ENCODE measurements around the gene DST.

The DST gene

DNA sequence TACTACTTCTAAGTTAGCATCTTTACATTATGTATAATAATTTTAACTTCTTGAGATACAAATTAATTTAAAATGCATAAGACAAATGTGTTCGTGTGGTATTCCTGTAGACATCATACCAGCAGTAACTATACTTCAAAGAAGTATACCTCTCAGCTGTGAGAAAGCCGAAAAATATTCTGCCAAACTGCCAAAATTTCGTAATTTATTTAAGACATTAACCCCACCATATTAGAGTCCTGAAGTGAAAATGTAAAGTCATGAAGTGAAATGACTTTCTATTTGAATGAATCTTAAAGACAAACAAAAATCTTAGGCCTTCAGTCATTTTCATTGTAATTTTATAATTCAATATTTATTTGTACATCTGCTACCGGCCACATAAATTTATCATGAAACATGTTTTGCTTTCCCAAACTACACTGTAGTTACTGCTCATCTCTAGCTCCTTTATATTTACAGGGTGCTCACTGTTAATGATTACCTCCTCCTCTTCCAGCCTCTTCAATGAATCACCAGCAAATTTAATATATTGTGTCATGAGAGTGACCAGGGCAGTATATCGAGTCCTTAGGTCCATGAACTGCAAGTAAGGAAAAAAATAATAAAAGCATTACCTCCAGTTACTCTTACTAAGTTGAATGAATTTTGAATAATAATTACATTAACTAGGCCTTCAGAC is 18.5 kb downstream of the DST start:
- DNase-seq (ENCODE audit: low spot score): no peak

DNA sequence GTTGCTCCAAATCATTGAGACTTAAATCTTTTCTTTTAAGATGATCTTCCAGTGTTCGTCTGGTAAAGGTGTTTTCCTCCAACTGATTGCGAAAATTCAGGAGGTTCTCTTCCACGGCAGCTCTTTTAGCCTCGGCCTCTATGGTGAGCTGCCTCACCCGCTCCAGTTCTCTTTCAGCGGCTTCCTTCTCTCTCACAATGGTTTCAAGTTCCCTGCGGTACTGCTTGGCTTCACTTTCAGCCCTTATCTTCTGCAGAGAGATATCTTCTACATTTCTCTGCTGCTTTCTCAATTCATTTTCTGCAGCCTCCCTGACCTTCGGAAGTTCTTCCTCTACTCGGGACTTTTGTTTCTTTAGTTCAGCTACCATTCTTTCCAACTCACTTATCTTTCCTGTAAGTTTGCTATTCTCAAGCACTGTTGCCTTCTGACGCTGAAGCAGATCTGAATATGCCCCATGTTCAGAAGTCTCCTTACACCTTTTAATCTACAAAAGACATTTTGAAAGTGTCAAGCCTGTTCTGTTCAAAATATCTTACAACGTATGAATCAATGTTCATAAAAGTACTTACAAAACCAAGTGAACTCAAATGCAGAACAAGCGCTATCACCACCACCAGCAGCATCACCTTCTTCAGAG is 22.3 kb downstream of the DST start:
- no peak for DNase-seq (ENCODE audit: low spot score)

DNA sequence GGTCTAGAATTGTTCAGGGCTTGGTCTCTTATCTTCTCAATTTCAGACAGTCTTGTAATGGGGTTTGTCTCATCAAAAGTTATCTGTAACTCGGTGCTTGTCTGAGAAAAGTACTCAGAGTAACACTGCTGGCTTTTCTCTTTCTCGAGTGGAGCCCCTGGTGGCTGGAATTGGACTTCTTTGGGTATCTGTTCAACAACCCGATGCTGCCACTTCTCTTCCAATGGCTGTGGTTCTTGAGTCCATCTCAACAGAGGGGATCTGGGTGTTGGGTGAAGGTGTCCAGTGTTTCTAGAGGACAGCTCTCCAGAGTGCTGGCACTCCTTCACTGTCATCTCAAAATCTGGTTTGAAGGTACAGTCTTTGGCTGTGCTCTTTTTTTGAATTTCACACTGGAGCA is 24.6 kb downstream of the DST start:
- DNase-seq (ENCODE audit: low spot score): no peak

DNA sequence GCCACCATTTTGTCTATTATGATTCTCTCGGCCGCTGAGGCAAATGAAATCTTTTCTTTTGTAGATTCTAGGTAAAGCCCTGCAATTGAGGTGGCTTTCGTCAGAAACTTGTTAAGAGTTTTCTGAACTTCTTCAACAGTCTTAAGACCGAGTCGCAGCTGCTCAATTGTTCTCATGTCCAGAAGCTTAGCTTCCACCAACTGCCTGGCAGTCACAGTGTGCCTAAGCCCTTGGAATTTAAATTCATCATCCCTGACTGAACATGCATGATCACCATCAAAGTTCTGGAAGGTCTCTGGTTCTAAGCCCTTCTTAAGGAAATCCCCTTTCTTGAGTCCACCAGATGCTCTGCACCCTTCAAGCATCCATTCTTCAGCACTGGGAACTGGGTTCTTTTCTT is 25.7 kb downstream of the DST start:
- no peak for DNase-seq (ENCODE audit: low spot score)

DNA sequence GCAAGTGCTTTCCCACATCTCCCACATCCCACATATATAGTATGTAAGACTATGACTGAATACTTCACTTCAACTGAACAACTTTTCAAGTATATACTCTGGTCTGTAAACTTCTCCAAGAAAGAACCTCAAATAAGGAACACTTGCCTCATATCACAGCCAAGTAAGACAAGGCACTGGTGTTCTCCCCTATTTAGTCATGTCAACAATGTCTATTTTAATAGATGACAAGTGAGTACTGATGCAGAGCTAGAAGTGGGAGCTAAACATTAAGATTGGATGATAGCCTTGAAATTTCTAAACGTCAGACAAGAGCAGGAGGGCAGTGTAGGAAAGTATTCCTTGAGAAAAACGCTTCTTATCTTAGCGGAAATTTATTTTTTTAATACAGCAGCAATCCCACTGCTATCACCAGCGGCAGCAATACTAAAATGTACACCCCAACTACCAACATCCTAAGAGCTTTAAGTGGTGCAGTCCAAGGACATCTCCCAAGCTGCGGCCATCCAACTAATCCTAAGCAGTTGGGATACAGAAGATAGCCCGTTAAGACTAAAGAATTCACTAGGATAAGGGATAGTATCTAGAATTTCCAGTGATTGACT is 29.3 kb downstream of the DST start:
- DNase-seq (ENCODE audit: low spot score): no peak

DNA sequence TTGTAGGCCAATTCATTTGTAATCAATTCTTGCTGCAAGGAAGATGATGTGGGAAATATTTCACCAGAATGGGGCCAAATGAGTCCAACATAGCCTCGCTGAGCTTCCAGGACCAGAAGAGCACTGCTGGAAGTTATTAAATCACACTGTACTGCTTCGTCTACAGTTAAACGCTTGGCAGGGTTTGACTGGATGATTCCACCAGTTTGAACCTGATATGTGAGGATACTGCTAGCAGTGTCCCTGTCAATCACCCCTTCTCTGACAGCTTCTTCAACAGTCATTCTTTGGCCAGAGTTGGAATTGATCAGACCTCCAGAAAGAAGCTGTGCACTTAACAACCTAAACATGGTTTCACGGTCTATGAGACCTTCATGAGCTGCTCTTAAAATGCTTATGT is 34.4 kb downstream of the DST start:
- no peak for DNase-seq (ENCODE audit: low spot score)

DNA sequence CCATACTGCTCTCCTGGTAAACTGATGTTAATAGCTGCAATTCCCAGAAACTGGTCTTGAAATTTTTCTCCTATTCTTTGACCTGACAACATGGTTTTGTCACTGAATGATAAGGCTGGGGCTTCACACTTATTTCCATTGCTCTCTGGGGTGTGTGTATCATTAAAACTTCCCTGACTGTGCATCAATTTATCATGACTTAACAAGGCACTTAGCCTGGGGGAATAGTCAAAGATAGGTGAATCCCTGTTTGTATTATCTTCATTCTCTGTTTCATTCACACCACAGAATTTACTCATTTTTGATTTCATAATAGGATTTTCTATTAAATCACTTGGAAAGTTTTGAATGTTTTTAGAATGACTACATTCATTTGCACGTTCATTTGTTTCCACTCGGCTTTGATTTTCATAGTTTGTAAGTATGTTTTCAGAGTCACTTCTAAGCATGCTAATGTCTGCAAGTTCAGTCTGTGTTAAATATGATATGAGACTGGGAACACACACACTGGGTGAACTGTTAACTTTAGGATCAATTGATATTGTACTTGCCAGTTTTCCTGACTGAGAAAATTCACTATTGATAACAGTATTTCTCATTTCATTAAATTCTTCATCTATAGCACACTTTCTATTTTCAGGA is 35.5 kb downstream of the DST start:
- DNase-seq (ENCODE audit: low spot score): no peak

DNA sequence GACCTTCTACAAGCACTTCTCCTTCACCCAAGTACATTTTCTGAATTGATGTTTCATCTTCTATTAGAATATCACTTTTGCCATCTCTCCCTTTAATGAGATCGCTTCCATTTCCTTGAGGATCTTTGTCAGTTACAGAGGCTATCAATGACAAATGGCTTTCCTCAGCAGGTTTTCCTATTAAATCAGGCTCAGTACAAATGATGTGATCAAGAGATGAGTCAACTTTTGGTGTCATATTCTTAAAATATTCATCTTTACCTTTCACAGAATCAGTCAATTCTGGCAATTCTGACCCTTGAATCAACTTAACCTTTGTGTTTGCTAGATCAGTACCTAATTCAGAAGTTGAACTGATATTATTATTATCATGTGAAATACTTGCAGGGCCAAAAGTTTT is 37.3 kb downstream of the DST start:
- no peak for DNase-seq (ENCODE audit: low spot score)

DNA sequence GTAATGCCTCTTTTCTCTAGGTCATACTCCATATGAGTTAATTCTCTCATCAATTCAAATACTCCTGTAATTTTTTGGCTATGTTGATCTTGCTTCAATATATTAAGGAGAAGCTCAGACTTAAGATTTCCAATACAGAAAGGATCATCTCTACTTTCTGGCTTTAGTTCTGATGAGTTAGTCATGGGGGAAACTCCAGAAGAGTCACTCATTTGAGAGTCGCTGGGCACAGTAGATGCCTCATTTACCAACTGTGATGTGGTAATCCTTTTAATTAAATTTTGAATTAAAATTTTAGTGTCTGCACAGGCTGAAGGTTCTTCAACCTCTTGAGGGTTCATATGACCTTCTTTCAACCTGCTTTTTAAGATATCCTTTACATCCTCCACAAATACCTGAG is 38.5 kb downstream of the DST start:
- DNase-seq (ENCODE audit: low spot score): no peak

DNA sequence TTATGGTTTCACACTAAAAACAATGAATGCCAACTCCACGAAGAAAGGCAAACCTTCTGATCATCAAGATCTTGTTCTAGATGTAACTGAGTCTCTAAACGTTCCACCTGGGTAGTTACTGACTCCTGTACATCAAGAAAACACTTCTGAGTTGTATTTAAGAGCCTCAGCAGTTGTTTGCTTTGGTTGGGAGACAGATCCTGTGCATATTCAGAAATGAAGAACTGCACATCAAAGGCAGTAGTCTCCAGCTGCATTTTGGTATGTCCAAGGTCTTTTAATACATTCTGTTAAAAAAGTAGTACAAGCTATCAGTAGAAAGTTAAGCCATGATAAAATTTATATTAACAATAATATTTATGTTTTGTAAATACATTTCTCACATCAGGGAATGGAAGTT is 41.3 kb downstream of the DST start:
- DNase-seq (ENCODE audit: low spot score): no peak

DNA sequence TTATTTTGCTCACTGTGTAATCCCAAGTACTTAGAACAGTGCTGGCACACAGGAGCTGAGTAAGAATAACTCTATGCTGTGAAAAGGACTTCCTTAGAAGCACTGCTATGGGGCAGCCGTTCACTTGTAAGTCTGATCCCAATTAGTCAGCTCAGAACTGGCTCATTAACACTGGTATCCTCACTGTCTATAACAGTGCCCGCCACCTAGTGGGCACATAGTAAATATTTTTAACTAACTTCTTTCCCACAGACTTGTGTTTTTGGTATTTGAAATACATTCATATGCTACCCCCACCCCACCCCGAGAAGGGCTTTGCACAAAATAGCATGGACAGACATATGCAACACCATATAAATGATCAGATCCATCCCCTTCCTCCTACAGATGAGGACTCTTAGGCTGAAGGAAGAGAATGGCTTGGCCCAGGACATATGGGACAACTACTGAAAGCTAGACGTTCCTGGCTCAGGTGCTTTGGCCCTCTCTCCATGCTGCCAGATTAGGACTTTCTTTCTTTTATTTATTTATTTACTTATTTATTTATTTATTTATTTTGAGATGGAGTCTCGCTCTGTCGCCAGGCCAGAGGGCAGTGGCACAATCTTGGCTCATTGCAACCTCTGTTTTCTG is 47.1 kb downstream of the DST start:
- no peak for DNase-seq (ENCODE audit: low spot score)

DNA sequence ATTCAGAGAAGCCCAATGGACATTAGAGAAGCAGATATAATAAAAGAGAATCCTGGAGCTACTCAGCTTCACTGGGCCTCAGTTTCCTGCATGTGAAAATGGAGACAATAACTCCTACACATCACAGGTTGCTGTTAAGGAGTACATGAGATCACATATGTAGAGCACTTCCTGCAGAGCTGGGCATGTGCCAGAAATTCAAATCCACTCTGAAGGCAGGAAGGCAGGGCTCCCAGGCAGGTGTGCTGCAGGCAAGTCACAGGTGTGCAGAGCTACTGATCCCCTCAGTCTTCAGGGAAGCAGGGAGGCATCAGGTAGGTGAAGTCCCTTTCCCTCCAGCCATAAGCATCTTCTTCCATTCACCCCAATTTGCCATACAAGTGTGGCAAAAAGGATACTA is 48.0 kb downstream of the DST start:
- no peak for DNase-seq (ENCODE audit: low spot score)

DNA sequence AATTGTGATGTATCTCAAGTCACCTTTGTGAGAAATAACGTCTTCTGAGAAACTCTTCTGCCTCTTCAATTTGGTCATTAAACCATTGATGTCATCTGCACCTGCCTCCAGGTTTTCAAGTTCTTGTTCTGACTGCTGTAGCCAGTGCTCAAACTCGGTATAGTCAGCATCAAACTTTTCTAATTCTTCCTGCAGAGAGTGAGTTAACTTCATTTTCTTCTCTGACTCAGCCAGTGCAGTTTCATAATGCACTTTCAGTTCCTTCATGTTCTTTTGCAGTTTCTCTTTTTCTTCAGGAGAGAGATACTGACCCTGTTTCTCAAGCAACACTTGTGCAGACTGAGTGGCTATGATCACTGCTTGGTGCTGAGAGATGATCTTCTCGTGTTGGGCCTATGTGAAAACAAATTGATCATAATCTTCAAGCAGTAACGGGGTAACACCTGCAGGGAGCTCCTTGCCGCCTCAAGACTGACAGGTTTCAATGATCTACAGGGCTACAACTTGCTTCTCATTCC is 48.8 kb downstream of the DST start:
- no peak for DNase-seq (ENCODE audit: low spot score)

DNA sequence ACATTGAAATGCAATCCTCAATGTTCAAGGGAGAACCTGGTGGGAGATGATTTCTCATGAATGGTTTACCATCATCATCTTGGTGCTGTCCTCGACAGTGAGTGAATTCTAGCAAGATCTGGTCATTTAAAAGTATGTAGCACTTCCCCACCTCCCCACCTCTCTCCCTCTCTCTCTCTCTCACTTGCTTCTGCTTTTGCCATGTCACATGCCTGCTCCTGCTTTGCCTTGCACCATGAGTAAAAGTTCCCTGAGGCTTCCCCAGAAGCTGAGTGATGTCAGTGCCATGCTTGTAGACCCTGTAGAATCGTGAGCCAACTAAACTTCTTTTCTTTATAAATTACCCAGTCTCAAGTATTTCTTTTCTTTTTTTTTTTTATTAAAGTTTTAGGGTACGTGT is 60.5 kb downstream of the DST start:
- DNase-seq (ENCODE audit: low spot score): no peak

DNA sequence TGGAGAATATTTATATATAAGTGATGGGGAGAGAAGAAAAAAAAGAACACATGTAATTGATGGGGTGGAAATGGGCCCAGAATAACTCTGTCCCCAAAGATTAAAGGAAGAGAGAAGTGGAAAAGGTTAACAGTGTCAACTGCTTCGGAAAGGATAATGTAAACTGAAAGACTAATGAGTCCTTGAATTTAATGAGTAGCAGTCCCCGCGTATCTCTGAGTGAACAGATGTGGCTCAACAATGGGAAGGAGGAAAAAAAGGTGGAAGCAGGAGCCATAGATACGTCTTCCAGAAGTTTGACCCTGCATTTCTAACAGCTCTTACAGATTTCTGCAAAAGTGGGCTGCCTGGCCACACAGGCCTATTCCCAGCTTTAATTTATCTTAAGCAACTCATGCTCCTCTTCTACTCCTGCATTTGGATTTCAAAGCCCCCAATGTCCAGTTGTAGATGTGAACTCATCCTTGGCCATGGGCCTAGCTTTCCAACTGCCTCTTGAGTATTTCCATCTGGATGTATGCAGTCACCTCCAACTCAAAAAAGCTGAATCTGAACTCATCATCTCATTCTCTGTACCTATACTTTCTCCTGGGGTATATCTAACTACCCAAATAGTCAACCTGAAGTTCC is 61.3 kb downstream of the DST start:
- no peak for DNase-seq (ENCODE audit: low spot score)

DNA sequence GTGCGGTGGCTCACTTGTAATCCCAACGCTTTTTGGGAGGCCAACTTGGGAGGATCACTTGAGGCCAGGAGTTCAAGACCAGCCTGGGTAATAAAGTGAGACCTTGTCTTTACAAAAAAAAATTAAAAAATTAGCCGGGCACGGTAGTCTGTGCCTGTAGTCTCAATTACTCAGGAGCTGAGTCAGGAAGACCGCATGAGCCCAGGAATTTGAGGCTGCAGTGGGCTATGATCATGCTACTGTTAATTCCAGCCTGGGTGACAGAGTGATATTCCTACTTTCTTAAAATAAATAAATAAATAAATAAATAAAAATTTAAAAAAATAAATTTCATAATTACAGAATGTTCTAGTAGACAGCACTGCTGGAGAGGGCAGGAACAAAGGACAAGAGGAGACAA is 62.4 kb downstream of the DST start:
- no peak for DNase-seq (ENCODE audit: low spot score)

DNA sequence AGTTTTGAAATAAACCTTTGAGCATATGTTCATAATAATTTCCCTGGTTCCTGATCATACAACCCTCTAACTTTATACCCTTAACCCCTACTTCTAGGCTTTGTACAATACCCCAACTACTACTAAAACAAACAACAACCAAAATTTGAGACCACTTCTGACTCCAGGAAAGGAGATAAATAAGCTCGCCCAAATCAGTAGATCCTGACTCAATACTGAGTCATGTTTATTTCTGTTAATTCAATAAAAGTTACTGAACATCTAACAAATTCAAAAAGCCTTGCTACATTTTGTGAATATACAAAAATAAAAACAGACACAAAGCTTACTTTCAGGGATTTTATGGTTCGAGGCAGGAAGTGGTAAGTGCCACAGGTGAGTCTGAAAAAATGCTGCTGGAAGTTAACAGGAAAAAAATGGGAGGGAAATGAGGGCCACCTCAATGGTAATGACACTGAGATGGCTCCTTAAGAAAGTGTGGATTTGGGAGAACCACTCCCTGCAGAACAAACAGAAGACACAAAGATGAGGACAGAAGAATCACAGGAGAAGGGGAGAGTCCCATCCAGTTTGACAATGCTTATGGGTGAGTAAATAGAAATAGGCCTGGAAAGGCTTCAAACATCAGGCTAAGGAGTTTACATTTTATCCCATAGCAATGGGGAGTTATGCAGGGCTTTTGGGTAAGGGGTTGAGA is 63.4 kb downstream of the DST start:
- DNase-seq (ENCODE audit: low spot score): no peak

DNA sequence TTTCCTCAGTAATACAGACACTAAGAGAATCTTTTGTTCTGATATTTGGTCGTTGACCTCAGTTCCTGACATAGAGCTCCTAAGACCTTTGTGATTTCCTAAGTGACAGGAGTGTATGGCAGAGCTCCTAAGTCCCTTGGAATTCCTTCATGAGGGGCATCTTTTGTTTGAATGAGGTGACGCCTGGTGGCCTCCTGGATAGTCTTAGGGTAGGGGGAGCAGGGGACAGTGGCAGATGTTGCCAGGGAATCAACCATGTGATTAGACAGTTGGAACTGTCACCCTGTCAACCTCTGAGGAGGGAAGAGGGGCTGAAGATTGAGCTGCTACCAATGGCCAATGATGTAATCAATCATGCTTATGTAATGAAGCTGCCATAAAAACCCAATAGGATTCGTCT is 67.0 kb downstream of the DST start:
- no peak for DNase-seq (ENCODE audit: low spot score)

DNA sequence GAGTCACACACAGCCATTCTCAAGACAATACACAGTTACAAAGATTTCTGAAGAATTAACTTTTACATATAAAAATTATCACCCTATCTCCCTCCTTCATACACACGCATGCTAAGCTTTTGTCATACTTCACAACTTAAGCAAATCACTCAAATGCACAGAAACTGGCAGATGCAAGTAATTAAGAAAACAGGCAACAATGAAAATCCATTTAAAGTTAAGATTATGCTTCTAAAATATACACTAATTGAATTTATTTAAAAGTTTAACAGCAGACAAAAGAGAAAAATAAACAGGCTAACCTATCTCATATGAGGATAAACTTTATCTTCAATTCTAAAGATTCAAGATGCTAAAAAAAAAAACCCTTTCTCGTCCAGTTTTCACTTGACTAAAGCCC is 68.4 kb downstream of the DST start:
- no peak for DNase-seq (ENCODE audit: low spot score)

DNA sequence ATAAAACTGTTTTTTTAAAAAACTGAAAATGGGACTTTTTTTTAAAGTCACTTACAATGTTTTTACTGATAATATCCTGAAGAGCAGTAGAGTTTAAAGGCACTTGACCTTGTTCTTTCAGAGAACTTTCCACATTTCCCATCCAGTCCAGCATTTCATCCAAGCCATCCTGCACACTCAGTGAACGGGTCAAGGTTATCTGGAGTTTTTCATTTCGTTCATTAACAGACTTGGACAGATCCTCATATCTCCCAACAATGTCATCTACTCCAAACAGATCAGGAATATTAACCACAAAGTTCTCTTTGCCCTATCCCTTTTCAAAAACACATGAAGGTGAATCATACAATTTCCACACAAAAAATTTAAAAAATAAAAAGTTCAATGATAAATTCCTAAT is 69.1 kb downstream of the DST start:
- no peak for DNase-seq (ENCODE audit: low spot score)

DNA sequence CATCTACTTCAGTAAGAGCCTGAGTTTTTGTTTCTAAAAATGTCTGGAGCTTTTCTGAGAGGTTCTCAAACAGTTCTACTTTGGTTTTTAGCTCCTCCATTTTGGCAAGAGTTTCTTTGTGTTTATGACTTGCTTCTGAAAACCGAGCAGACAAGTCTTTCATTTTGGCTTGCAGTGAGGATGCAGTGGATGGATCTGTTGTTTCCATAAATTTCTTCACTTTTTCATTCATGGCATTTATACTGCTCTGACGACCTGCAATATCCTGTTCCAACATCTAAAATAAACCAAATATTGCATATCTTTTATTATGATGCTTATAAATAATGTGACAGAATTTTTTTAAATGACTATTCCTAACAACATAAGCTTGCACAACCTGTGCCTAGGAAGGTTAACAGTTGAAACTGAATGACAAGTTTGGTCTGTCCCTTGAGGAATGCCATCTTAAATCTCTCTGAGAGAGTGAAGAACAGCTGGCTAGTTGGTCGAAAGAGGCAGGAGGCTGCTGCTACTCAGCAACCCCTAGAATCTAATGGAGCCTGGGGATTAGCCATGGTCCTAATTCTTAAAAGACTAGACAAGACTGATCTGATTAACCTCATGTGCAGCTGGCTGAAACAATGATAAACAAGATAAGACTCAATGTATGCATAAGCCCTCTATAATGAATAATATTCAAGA is 69.8 kb downstream of the DST start:
- DNase-seq (ENCODE audit: low spot score): no peak
